Testis (tissue), 2 donors: ENCODE results near the gene PTPRG.

Experiments
- POLR2A ChIP-seq: fragments of 450-650 bp; IDR thresholded peaks from one replicate; pipeline ENCODE4 v1.6.1; 2017; ENCODE audit warnings: antibody characterized with exemption, mild to moderate bottlenecking, moderate library complexity
- TF ChIP-seq, protein P1 (sequence below), 3 experiments: fragments of 450-650 bp in 2 of 3; fragments of 200-600 bp in 1 of 3; sonication (generic) in 1 of 3; IDR thresholded peaks; one replicate each; pipeline ENCODE4 v1.5.1; 2016 to 2019; ENCODE audit warnings: antibody characterized with exemption in 3 of 3, mild to moderate bottlenecking in 2 of 3, moderate library complexity in 1 of 3

GRCh38 chr3:62175161-62175560 is 613.8 kb downstream of the PTPRG start:
- TF ChIP-seq, protein P1, sequence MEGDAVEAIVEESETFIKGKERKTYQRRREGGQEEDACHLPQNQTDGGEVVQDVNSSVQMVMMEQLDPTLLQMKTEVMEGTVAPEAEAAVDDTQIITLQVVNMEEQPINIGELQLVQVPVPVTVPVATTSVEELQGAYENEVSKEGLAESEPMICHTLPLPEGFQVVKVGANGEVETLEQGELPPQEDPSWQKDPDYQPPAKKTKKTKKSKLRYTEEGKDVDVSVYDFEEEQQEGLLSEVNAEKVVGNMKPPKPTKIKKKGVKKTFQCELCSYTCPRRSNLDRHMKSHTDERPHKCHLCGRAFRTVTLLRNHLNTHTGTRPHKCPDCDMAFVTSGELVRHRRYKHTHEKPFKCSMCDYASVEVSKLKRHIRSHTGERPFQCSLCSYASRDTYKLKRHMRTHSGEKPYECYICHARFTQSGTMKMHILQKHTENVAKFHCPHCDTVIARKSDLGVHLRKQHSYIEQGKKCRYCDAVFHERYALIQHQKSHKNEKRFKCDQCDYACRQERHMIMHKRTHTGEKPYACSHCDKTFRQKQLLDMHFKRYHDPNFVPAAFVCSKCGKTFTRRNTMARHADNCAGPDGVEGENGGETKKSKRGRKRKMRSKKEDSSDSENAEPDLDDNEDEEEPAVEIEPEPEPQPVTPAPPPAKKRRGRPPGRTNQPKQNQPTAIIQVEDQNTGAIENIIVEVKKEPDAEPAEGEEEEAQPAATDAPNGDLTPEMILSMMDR (IDR thresholded peaks at IDR 0.05): no peak
- TF ChIP-seq POLR2A: no peak
